ENCODE measurements around the gene CLHC1.

DNA sequence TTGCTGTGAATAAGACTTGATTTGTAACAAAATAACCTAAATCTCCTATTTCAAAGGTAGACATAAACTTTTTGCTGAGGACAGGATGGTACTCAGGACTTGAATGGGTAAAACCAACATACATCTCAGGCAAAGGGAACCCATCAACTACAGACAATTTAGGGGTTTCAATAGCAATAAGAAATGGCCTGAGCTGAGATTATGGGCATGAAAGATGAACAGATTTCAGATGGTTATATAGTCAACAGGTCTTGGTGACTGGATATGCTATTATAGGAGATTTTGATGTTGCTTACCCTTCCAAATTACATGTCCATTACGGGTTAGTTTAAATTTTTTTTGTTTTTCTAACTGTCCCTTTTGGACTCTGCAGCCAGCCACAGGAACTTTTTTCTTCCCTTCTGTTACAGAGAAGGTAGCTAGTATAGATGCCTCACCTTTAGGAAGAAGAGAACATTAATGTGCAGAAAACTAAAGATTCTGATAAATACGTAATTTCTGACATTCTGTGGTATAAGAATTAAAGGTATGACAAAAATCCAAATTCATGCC, 5.0 kb upstream of the CLHC1 start:
- TF ChIP-seq, protein P1, sequence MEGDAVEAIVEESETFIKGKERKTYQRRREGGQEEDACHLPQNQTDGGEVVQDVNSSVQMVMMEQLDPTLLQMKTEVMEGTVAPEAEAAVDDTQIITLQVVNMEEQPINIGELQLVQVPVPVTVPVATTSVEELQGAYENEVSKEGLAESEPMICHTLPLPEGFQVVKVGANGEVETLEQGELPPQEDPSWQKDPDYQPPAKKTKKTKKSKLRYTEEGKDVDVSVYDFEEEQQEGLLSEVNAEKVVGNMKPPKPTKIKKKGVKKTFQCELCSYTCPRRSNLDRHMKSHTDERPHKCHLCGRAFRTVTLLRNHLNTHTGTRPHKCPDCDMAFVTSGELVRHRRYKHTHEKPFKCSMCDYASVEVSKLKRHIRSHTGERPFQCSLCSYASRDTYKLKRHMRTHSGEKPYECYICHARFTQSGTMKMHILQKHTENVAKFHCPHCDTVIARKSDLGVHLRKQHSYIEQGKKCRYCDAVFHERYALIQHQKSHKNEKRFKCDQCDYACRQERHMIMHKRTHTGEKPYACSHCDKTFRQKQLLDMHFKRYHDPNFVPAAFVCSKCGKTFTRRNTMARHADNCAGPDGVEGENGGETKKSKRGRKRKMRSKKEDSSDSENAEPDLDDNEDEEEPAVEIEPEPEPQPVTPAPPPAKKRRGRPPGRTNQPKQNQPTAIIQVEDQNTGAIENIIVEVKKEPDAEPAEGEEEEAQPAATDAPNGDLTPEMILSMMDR (IDR thresholded peaks at IDR 0.05) = no peak
- TF ChIP-seq POLR2AphosphoS5 (IDR thresholded peaks at IDR 0.05) (no peak), POLR2A (IDR thresholded peaks at IDR 0.05) (no peak), EP300 (IDR thresholded peaks at IDR 0.05; ENCODE audit: low read depth) (no peak)
